ENCODE measurements around the gene SLC4A5. TPM values are rescaled to one million over a fixed set of nuclear protein-coding genes. Genes with fewer than 3 reads are reported as not detected.

The SLC4A5 gene
- total RNA-seq, 2 experiments from 2014 or later, result 1.8 to 2.0 TPM

DNA sequence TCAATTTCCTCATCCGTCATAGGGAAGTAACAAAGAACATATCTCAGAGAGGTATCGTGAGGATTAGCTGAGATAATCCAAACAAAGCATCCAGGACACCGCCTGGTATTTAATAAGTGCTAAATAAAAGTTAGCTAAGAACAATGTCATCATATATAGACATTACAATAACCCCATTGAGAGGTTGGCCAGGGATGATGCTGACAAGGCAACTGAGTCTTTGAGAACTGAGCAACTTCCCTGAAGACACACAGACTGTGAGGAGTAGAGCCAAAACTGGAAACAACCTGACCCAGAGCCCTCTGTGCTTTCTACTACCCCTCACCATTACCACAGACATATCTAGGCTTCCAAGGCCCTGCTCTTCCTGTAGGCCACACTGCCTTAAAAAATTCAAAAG lies 38.5 kb upstream of the SLC4A5 start:
- TF ChIP-seq, protein P1, sequence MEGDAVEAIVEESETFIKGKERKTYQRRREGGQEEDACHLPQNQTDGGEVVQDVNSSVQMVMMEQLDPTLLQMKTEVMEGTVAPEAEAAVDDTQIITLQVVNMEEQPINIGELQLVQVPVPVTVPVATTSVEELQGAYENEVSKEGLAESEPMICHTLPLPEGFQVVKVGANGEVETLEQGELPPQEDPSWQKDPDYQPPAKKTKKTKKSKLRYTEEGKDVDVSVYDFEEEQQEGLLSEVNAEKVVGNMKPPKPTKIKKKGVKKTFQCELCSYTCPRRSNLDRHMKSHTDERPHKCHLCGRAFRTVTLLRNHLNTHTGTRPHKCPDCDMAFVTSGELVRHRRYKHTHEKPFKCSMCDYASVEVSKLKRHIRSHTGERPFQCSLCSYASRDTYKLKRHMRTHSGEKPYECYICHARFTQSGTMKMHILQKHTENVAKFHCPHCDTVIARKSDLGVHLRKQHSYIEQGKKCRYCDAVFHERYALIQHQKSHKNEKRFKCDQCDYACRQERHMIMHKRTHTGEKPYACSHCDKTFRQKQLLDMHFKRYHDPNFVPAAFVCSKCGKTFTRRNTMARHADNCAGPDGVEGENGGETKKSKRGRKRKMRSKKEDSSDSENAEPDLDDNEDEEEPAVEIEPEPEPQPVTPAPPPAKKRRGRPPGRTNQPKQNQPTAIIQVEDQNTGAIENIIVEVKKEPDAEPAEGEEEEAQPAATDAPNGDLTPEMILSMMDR (IDR thresholded peaks at IDR 0.05), result no peak
- Mint-ChIP-seq H3K4me1 (ENCODE audit: low read depth) (peaks cover 29% of the 10 kb centered on the region), H3K27ac (no peak overlapping the region), H3K9me3 (no peaks in the 10 kb centered on the region), H3K27me3 (no peaks in the 10 kb centered on the region), H3K4me3 (no peak overlapping the region), H3K36me3 (ENCODE audit: low read depth) (peaks cover 1% of the 10 kb centered on the region)
- CTCF ChIA-PET, result interaction anchor here (0.7 to 2.2 kb wide), 6 partner anchors 9 to 133 kb away, joined by 3 to 17 read pairs (median 4); no protein-coding TSS in a partner anchor
- DNase-seq, result no peak
- intact Hi-C loops (cut with micrococcal nuclease), result no loop called here
- POLR2A ChIA-PET, result interaction anchor here (0.7 to 0.9 kb wide), 2 partner anchors 9 to 10 kb away, joined by 3 read pairs; no protein-coding TSS in a partner anchor
- no peak for ATAC-seq

DNA sequence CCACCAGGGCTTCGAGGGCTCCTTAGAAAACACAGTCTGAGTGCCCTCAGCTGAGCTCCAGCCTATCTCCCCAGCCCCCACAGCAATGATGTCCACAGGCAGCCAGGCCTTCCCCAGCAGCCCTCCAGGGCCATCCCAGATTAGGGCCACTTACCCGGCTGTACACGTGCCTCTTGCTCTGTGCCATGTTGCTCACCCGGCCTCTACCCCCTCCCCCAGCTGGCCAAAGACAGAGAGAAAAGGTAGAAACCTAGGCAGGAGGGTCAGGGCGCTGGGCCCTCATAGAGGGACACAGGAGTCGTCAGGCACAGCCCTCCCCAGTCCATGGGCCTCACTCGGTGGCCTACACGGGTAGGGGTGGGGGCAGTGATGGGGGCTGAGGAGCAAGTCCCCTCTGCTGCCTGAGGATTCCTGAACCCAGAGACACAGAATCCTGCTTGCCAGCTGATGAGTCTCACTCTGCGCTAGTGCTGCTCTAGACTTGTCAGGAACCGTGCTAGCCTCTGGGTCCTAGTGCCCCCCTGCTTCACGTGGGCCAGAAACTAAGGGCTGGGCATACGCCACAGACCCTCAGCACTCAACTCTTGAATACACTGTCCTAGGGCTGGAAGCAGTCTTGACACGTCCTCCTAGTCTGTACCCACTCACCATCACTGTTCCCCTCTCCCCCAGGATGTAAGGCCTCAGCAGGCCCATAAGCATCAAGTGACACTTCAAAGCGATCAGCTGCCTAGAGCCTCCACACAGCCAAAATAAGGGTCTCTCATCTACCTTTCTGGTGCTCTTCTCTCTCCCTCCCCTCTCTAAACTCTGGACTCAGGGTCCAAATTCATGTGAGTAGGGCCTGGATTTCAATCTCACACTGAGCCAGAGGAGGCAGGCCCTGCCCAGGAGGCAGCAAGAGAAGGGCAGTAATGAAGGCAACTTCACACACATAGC lies 36.9 kb upstream of the SLC4A5 start, which contains the start of gene DCTN1:
TSS of gene DCTN1 (minus strand) at position 461 of the 939 bp plus-strand sequence. CDS start at position 187, 274 bp downstream.
- CTCF ChIA-PET, result interaction anchor here (0.8 to 2.6 kb wide), 3 partner anchors 11 to 73 kb away, joined by 3 to 10 read pairs (median 5); no protein-coding TSS in a partner anchor
- POLR2A ChIA-PET, result no interaction called here
- Mint-ChIP-seq H3K36me3 (ENCODE audit: low read depth) (peaks cover 3% of the 10 kb centered on the region), H3K4me1 (ENCODE audit: low read depth) (peaks cover 29% of the 10 kb centered on the region), H3K4me3 (no peak within 1 kb of the TSS), H3K27me3 (no peaks in the 10 kb centered on the region), H3K27ac (peak within 1 kb of the TSS; percentile 40), H3K9me3 (no peaks in the 10 kb centered on the region)
- ATAC-seq (peak; percentile 80), DNase-seq (peak; percentile 46)
- TF ChIP-seq, protein P1 (IDR thresholded peaks at IDR 0.05), result no peak
- intact Hi-C loops (cut with micrococcal nuclease), result no loop called here

DNA sequence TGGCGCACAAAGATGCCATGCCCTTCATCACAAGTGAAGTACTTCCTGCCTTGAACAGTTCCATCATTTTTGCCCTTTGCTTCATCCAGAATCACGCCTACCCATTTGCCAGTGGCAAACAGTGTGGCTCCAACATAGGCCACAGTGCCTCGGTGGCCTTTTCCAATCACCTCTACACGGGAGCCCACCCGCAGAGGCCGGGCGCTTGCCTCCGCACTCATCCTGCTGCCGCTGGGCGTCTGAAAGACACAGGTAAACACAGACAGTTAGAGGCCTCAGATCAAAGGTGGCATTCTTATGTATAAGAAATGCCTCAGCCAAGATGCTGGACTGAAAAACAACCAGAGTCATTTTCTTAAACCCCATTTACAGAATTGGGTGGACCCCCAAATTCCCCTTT lies 34.8 kb upstream of the SLC4A5 start:
- Mint-ChIP-seq H3K9me3 (no peaks in the 10 kb centered on the region), H3K27ac (no peak overlapping the region), H3K27me3 (no peaks in the 10 kb centered on the region), H3K4me1 (ENCODE audit: low read depth) (peaks cover 25% of the 10 kb centered on the region), H3K4me3 (no peak overlapping the region), H3K36me3 (ENCODE audit: low read depth) (peaks cover 3% of the 10 kb centered on the region)
- TF ChIP-seq, protein P1 (IDR thresholded peaks at IDR 0.05), result no peak
- intact Hi-C loops (cut with micrococcal nuclease), result no loop called here
- ATAC-seq (no peak), DNase-seq (no peak)
- ChIA-PET POLR2A (no interaction called here), CTCF (no interaction called here)

DNA sequence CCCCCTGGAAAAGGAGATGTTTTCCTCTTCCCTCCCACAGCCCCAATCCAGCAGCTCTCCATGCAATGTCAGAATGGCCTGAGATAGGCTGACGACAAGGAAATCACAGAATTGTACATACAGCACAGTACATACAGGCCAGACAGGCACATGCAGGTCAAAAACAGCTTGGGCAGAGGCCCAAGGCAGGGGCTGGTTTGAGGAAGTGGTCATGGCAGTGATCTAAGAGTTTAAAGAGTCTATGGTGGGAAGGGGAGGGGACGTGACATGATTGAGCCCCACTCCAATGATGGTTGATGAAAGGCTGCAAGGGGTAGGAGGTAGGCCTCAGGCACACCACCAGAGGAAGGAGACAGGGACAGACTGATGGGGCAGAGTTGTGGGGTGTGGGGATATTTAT lies 32.6 kb upstream of the SLC4A5 start:
- H3K9me3 Mint-ChIP-seq, result no peaks in the 10 kb centered on the region
- intact Hi-C loops (cut with micrococcal nuclease), result no loop called here
- peaks cover 15% of the 10 kb centered on the region for H3K4me1 Mint-ChIP-seq (ENCODE audit: low read depth)
- no peak overlapping the region for H3K4me3 Mint-ChIP-seq
- CTCF ChIA-PET, result interaction anchor here (1.2 kb wide), 2 partner anchors 26 to 126 kb away, joined by 3 to 5 read pairs; no protein-coding TSS in a partner anchor
- peaks cover 7% of the 10 kb centered on the region for H3K36me3 Mint-ChIP-seq (ENCODE audit: low read depth)
- H3K27ac Mint-ChIP-seq, result no peak overlapping the region
- H3K27me3 Mint-ChIP-seq, result no peaks in the 10 kb centered on the region
- TF ChIP-seq, protein P1 (IDR thresholded peaks at IDR 0.05), result no peak
- DNase-seq (no peak), ATAC-seq (no peak)
- POLR2A ChIA-PET, result interaction anchor here (1.9 kb wide), 1 partner anchor 79 kb away, joined by 4 read pairs; the partner anchor contains the start of gene INO80B
